Panc1 (cell line): ENCODE data around the gene SYT2.
A peak's percentile ranks its signal among the peaks of the same experiment; 100 is the strongest.

Experiments
- POLR2AphosphoS5 ChIP-seq: IDR thresholded peaks from 2 replicates; pipeline ENCODE4 v1.6.1; 2012; ENCODE audit warnings: mild to moderate bottlenecking, low read depth, low read length, moderate library complexity
- SIN3A ChIP-seq: IDR thresholded peaks from 2 replicates; pipeline ENCODE4 v1.6.1; 2012; ENCODE audit warnings: low read depth, mild to moderate bottlenecking, low read length, moderate library complexity, borderline replicate concordance; ENCODE audit not compliant: insufficient read depth
- TCF7L2 ChIP-seq: IDR thresholded peaks from 2 replicates; pipeline ENCODE4 v1.6.1; 2011; ENCODE audit warnings: mild to moderate bottlenecking, low read depth, low read length, inconsistent platforms
- TF ChIP-seq, protein P1 (sequence below): fragments of 450-650 bp; IDR thresholded peaks from 2 replicates; pipeline ENCODE4 v1.5.1; 2017; ENCODE audit warnings: mild to moderate bottlenecking
- TF ChIP-seq, protein P2 (sequence below), 2 experiments: IDR thresholded peaks; 2 replicates each; pipeline ENCODE4 v1.6.1; 2011 to 2012; ENCODE audit warnings: low read depth in 2 of 2, control low read depth in 1 of 2, low read length in 1 of 2, mild to moderate bottlenecking in 1 of 2, moderate library complexity in 1 of 2; ENCODE audit not compliant: insufficient read depth in 1 of 2

DNA sequence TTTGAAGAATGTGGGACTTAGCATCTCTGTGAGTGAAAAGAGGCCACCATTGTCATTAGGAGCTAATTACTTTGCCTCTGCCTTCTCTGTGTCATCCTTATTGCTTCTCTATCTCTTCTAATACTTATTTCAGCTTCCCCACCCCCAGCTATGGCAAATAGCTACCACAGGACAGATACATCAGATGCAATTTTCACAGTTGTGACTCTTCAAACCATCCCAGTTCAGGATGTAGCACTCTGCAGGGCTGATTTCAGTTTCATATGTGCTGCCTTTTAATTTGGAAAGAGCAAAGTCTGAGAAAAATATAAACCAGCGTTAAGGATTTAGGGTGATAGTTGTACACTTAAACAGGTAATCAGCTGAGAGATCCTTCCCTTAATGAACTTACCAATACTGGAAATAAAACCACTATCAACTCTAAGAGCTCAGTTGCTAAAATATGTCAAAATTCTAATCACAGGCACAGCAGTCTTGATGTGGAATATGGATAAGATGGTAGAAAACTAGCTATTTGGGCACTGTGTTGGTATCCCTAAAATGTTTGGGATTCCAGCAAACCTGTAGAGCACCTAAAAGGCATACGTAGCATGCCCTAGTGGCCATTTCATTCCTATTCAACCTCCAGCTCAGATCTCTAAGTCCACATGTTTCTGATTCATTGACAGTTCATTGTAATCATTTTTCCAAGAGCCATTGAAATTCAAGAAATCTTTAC is 148.4 kb downstream of the SYT2 start:
- TF ChIP-seq, protein P1, sequence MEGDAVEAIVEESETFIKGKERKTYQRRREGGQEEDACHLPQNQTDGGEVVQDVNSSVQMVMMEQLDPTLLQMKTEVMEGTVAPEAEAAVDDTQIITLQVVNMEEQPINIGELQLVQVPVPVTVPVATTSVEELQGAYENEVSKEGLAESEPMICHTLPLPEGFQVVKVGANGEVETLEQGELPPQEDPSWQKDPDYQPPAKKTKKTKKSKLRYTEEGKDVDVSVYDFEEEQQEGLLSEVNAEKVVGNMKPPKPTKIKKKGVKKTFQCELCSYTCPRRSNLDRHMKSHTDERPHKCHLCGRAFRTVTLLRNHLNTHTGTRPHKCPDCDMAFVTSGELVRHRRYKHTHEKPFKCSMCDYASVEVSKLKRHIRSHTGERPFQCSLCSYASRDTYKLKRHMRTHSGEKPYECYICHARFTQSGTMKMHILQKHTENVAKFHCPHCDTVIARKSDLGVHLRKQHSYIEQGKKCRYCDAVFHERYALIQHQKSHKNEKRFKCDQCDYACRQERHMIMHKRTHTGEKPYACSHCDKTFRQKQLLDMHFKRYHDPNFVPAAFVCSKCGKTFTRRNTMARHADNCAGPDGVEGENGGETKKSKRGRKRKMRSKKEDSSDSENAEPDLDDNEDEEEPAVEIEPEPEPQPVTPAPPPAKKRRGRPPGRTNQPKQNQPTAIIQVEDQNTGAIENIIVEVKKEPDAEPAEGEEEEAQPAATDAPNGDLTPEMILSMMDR = peak; percentile 27; the same call in 1 of the 2 replicates
- no peak for TF ChIP-seq POLR2AphosphoS5
- TF ChIP-seq, protein P2, sequence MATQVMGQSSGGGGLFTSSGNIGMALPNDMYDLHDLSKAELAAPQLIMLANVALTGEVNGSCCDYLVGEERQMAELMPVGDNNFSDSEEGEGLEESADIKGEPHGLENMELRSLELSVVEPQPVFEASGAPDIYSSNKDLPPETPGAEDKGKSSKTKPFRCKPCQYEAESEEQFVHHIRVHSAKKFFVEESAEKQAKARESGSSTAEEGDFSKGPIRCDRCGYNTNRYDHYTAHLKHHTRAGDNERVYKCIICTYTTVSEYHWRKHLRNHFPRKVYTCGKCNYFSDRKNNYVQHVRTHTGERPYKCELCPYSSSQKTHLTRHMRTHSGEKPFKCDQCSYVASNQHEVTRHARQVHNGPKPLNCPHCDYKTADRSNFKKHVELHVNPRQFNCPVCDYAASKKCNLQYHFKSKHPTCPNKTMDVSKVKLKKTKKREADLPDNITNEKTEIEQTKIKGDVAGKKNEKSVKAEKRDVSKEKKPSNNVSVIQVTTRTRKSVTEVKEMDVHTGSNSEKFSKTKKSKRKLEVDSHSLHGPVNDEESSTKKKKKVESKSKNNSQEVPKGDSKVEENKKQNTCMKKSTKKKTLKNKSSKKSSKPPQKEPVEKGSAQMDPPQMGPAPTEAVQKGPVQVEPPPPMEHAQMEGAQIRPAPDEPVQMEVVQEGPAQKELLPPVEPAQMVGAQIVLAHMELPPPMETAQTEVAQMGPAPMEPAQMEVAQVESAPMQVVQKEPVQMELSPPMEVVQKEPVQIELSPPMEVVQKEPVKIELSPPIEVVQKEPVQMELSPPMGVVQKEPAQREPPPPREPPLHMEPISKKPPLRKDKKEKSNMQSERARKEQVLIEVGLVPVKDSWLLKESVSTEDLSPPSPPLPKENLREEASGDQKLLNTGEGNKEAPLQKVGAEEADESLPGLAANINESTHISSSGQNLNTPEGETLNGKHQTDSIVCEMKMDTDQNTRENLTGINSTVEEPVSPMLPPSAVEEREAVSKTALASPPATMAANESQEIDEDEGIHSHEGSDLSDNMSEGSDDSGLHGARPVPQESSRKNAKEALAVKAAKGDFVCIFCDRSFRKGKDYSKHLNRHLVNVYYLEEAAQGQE (IDR thresholded peaks at IDR 0.05; ENCODE audit: insufficient read depth in 1 of 2, low read depth in 2 of 2, low read length in 1 of 2) = no peak
- no peak for TF ChIP-seq TCF7L2
- no peak for TF ChIP-seq SIN3A
